NCI-H748 (cell line): ENCODE results near the gene MMP11.

Experiments used
- DNase-seq: peaks from one replicate; lab custom pipeline; 2025; ENCODE audit not compliant: unreplicated experiment; lab: John Stamatoyannopoulos, UW

The MMP11 gene

DNA sequence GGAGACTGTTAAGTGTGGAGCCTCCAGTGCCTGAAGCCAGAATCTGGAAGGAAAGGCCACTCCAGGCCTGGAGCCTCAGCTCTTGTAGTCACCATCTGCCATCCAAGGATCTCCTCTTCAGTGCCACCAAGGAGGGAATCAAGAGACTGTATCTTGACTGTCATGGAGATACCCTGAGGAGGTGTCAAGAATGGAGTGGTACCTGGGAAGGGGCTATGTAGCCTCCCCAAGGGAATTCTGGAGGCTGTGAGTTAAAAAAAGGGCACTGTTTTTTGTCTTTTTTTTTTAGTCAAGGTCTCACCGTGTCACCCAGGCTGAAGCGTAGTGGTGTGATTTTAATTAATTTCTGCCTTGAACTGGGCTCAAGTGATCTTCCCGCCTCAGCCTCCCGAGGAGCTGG, 13.1 kb upstream of the MMP11 start:
- DNase-seq: no peak

GRCh38 chr22:23760056-23760455, 12.6 kb upstream of the MMP11 start:
- DNase-seq: no peak

- no peak for DNase-seq
Observed at GRCh38 chr22:23762842-23763578, 9.6 kb upstream of the MMP11 start, which contains the start of gene C22orf15. Gene C22orf15, plus strand, starts transcription at chr22:23762990. Its CDS starts 317 bp downstream, at chr22:23763307.

DNA sequence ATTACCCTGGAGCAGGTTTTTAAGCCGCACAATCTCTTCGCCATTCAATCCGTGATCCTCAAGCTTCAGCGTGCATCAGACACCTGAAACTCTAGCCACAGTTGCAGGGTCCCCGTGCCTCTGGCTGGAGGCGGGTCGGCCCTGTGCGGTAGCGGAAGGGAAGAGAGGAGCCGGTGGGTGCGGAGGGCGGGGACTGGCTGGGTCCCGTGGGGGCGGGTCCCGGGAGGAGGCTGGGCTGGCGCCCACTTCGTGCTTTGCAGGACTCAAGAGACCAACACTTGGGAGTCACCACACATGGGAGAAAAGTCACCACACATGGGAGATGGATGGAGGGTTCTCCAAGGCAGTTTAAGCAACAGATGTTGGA, 9.1 kb upstream of the MMP11 start:
- no peak for DNase-seq

DNA sequence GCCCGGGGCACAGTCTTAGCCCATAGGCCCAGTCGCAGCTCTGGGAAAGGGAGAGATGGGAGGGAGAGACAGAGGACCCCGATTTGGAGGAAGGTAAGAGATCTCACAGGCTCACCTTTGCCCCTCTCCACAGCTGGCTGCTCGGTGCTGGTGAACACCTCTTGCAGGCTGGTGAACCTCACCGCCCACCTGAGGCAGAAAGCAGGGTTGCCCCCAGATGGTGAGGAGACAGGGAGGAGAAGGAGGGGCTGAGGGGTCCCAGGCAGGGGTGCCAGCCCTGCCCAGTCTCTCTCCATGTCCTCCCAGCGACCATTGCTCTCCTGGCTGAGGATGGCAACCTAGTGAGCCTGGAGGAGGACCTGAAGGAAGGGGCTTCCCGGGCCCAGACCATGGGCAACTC, 8.7 kb upstream of the MMP11 start:
- no peak for DNase-seq

- DNase-seq: no peak
Observed at GRCh38 chr22:23764899-23765881, 7.5 kb upstream of the MMP11 start.

- no peak for DNase-seq
Observed at GRCh38 chr22:23767303-23767672, 5.4 kb upstream of the MMP11 start.

DNA sequence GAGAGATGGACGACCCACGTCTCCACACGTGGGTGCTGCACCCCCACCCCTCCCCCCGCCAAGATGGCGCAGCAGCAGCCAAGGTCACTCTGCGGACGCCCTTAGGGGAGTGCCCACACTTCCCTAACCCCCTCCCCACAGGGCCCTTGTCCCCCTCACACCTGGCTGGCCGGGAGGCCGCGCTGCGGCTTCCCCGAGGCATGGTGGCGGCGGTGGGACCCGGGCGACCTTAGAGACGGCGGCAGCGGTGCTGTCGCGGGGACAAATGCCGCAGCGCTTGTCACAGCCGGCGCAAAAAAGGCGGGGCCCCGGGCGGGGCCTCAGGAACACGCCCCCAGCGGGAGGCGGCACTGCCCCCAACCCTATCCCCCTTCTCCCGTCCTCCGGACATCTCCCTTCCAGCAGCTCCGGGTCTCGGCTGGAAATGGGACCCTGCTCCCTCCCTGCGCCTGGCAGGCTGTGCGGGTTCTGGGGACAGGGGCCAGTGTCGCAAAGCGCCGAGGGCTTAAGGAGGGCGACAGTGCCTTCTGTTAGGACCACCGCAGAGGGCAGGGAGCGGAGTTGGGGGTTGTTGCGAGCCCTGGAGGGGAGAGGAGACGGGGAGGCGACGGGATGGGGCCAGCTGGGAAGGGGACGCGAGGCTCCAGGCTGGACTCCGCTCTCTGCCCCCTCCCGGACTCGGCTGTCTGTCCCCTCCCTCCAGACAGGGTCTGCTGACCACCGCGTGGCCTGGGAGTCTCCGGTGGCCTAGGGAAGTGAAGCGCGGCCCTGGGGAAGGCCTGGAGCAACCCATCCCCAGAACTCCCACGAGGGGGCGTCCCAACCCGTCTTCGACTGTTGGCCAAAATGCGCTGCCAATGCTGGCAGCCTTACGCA, 4.7 kb upstream of the MMP11 start, which contains the start of gene CHCHD10:
Gene CHCHD10 (minus strand): TSS at position 300 of the 876 bp plus-strand sequence. CDS start 98 bp downstream, at position 202.
- DNase-seq: peak; percentile 77

GRCh38 chr22:23769321-23769965, 3.2 kb upstream of the MMP11 start:
- no peak for DNase-seq

GRCh38 chr22:23772315-23772648, 367 bp upstream of the MMP11 start:
- DNase-seq: no peak

- no peak for DNase-seq
Observed at GRCh38 chr22:23773483-23774113, 949 bp downstream of the MMP11 start.

- DNase-seq: no peak
Observed at GRCh38 chr22:23774114-23774921, 1.7 kb downstream of the MMP11 start.

GRCh38 chr22:23774922-23775436, 2.3 kb downstream of the MMP11 start:
- DNase-seq: no peak

DNA sequence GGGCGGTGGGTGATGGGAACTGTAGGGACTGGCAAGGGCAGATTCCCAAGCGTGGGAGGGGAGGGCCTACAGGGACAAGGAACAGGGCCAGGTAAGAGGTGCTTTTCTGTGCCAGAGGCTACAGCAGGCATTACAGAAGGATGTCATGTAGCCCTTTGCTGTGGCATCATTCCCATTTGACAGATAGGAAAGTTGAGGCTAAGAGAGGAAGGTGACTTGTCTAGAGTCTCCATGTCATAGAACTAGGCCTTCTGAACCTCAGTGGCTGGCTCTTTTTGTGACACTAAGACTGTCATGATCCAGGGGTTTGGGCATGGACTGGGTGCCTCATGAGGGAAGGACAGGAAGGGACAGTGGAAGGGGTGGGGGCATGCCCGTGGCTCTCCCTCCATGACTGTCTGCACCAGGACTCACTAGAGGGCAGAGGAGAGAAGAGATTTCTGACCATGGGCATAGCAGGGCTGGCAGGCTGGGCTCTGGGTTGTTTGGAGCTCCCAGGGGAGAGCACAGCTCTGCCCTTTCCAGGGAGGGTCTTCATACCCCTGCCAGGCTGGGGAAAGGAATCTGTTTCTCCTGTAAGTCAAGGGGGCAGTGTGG, 3.2 kb downstream of the MMP11 start:
- no peak for DNase-seq

DNA sequence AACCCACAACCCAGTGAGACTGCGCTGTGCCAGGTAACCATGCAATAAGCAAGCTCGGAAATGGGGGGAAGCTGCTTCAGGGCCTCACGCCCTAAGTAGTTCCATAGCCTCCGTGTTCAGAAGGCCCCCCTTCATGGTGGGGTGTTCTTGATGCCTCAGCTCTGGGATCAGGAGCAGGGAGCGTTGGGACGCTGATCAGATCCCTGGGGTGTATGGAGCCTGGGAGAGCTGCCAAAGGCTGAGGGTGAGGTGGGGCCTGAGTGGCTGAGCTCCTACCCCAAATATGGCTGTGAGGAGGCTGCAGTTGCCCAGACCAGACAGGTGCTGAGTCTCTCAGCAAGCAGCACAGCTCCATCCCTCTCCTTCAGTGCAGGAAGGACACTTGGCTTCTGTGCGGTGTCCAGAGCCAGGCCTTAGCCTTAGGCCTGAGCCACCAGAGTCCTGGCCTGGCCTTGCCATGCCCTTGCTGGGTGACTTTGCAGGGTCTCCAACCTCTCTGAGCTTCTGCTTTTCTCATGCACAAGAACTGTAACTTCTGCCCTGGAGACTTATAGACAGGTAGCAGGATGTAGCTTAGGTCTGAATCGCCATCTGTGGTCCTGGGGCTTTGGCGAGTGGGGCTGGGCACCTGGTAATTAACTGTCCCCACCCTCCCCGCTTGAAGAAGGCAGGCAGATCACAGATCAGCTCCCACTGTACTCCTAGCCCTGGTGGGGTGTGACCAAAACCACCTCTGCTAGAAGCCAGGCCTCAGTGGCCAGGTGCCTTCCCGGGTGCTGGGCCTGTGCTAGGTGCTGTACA, 5.3 kb downstream of the MMP11 start:
- DNase-seq: no peak

DNA sequence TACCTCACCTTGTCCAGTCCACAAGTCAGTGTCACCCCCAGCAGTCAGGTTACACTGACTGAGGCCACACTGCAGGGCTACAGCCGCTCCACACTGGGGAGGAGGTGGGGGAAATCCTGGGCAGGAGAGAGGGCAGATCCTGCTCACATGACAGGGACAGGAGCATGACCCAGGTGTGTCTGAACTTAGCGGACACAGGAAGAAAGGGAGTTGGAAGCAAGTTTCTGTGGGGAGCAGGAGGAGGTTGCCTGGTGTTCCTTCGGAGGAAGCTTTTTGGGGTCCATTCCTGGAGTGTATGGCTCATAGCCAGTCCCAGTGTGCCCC, 5.9 kb downstream of the MMP11 start:
- DNase-seq: no peak

DNA sequence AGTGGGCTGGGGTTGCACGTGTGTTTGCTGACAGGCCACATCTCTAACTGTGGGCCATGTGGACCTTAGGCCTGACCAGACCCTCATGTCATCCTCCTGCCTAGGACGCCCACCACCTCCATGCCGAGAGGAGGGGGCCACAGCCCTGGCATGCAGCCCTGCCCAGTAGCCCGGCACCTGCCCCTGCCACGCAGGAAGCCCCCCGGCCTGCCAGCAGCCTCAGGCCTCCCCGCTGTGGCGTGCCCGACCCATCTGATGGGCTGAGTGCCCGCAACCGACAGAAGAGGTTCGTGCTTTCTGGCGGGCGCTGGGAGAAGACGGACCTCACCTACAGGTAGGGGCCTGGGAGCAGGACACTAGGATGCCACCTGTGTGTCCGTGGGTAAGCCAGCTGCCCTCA, 6.4 kb downstream of the MMP11 start:
- no peak for DNase-seq

DNA sequence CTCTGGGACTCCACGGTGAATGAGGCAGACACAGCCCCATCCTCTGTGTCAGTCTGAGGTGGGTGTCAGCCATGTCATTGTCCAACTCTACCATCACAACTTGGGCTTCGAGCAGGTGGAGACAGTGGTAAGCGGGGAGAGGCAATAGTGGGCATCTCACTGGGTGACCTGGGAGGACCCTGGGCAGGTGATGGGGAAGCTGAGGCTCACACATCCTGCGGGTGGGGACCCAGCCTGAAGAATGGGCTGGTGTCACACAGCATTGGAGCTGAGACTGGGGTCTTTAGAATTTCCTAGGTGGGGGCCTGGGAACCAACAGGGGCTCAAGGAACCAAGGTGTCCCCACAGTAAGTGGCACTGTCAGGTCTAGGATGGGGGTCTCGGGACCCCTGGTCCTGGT, 7.1 kb downstream of the MMP11 start:
- DNase-seq: no peak
